K562 (cell line): ENCODE data around the gene SNRPD2. TPM values are rescaled to one million over a fixed set of nuclear protein-coding genes. Genes with fewer than 3 reads are reported as not detected.

ENCODE experiments used
- CBX1 ChIP-seq: sonication (generic); IDR thresholded peaks from 2 replicates; pipeline ENCODE4 v1.6.1; 2016; ENCODE audit warnings: antibody characterized with exemption, low read depth, mild to moderate bottlenecking
- CREB5 ChIP-seq: fragments of 250-450 bp; sonication (Bioruptor Pico); IDR thresholded peaks from 2 replicates; pipeline ENCODE4 v1.5.0; 2020; ENCODE audit warnings: mild to moderate bottlenecking
- DPF2 ChIP-seq: fragments of 450-650 bp; IDR thresholded peaks from 2 replicates; pipeline ENCODE4 v1.6.1; 2016
- E2F4 ChIP-seq: sonication (generic); formaldehyde crosslinking; IDR thresholded peaks from 2 replicates; pipeline ENCODE4 v1.8.0; 2022; ENCODE audit warnings: mild to moderate bottlenecking, low read depth, missing genetic modification reagents
- FOXP1 ChIP-seq: sonication (generic); formaldehyde crosslinking; IDR thresholded peaks from 2 replicates; pipeline ENCODE4 v1.8.0; 2022; ENCODE audit warnings: mild to moderate bottlenecking, missing genetic modification reagents
- HNRNPUL1 ChIP-seq: fragments of 200-400 bp; formaldehyde crosslinking; IDR thresholded peaks from 2 replicates; pipeline ENCODE4 v1.6.1; 2017; ENCODE audit warnings: low read length
- JUNB ChIP-seq: fragments of 450-650 bp; formaldehyde crosslinking; conservative IDR thresholded peaks from 2 replicates; pipeline ENCODE4 v1.4.0; 2020; ENCODE audit warnings: mild to moderate bottlenecking
- MCM5 ChIP-seq: fragments of 450-650 bp; IDR thresholded peaks from 2 replicates; pipeline ENCODE4 v1.6.1; 2016; ENCODE audit warnings: low read depth
- MIER1 ChIP-seq: fragments of 450-650 bp; IDR thresholded peaks from 2 replicates; pipeline ENCODE4 v1.6.1; 2016; ENCODE audit warnings: antibody characterized with exemption, mild to moderate bottlenecking, low read depth
- MTA3 ChIP-seq: fragments of 450-650 bp; formaldehyde crosslinking; IDR thresholded peaks from 2 replicates; pipeline ENCODE4 v1.6.1; 2017; ENCODE audit warnings: mild to moderate bottlenecking, borderline replicate concordance
- NCOA1 ChIP-seq: fragments of 450-650 bp; IDR thresholded peaks from 2 replicates; pipeline ENCODE4 v1.6.1; 2016; ENCODE audit warnings: low read depth
- NCOA6 ChIP-seq: fragments of 450-650 bp; IDR thresholded peaks from 2 replicates; pipeline ENCODE4 v1.6.1; 2017; ENCODE audit warnings: mild to moderate bottlenecking
- POLR3A ChIP-seq: IDR thresholded peaks from 2 replicates; pipeline ENCODE4 v1.6.1; 2011; ENCODE audit warnings: borderline replicate concordance, mild to moderate bottlenecking, moderate library complexity; ENCODE audit not compliant: insufficient read length, insufficient read depth; ENCODE audit errors: extremely low read depth
- PTBP1 ChIP-seq: fragments of 200-400 bp; formaldehyde crosslinking; IDR thresholded peaks from 2 replicates; pipeline ENCODE4 v1.6.1; 2017; ENCODE audit warnings: low read depth, low read length
- SRF ChIP-seq, 2 experiments: fragments of 250-450, 450-650 bp in 1 of 2; sonication (Bioruptor Pico) in 1 of 2; sonication (generic) in 1 of 2; formaldehyde crosslinking; IDR thresholded peaks; 2 replicates each; pipeline versions ENCODE4 v1.5.0 to v1.5.1; 2020 to 2022; ENCODE audit warnings: mild to moderate bottlenecking in 1 of 2, missing genetic modification reagents in 1 of 2
- STAT5B ChIP-seq: fragments of 250-450 bp; sonication (Bioruptor Pico); IDR thresholded peaks from 2 replicates; pipeline ENCODE4 v1.8.0; 2021; ENCODE audit warnings: mild to moderate bottlenecking, inconsistent platforms
- TRIM25 ChIP-seq: fragments of 450-650 bp; IDR thresholded peaks from 2 replicates; pipeline ENCODE4 v1.7.0; 2016; ENCODE audit warnings: borderline replicate concordance
- XRCC3 ChIP-seq: fragments of 450-650 bp; IDR thresholded peaks from 2 replicates; pipeline ENCODE4 v1.6.1; 2017; ENCODE audit warnings: mild to moderate bottlenecking, moderate library complexity
- YY1 ChIP-seq, 3 experiments: IDR thresholded peaks; 2 replicates each; pipeline ENCODE4 v1.6.1; 2011; ENCODE audit warnings: low read length in 2 of 3, mild to moderate bottlenecking in 2 of 3, moderate library complexity in 2 of 3, borderline replicate concordance in 1 of 3, control low read depth in 1 of 3, low read depth in 1 of 3; ENCODE audit not compliant: insufficient read depth in 3 of 3, insufficient replicate concordance in 2 of 3, control insufficient read depth in 1 of 3, insufficient read length in 1 of 3; ENCODE audit errors: extremely low read depth in 1 of 3
- ZNF277 ChIP-seq: fragments of 250-450 bp; sonication (Bioruptor Pico); IDR thresholded peaks from 2 replicates; pipeline ENCODE4 v1.8.0; 2022; ENCODE audit warnings: inconsistent platforms, mild to moderate bottlenecking, moderate library complexity, borderline replicate concordance
- ZNF444 ChIP-seq: fragments of 250-450 bp; sonication (Bioruptor Pico); IDR thresholded peaks from 2 replicates; pipeline ENCODE4 v1.4.0; 2020; ENCODE audit warnings: mild to moderate bottlenecking, moderate library complexity
- ZNF695 ChIP-seq: fragments of 450-650 bp; formaldehyde crosslinking; IDR thresholded peaks from 2 replicates; pipeline ENCODE4 v1.4.0; 2020; ENCODE audit warnings: mild to moderate bottlenecking, moderate library complexity
- polyA plus RNA-seq, 8 experiments: library from polyadenylated mRNA; depleted of rRNA in 4 of 8; stranded (reverse) in 5 of 8; unstranded in 3 of 8; fragments of >200 nt; fragmentation: Nextera tagmentation in 2 of 8; fragmentation: Illumina TruSeq in 1 of 8; extraction: Ambion mirVana in 2 of 8; extraction: Trizol in 1 of 8; gene quantifications; 2 replicates each; pipeline versions ENCODE4 v1.2.1 to v1.2.3, GENCODE V29; 2011 to 2014; ENCODE audit warnings: inconsistent platforms in 1 of 8, missing spikeins in 1 of 8
- total RNA-seq, 7 experiments: library from RNA; depleted of rRNA in 6 of 7; stranded (reverse); fragments of >200 nt in 6 of 7; fragmentation: Illumina TruSeq in 2 of 7; extraction: Trizol in 2 of 7; gene quantifications; 2 replicates each; pipeline versions ENCODE4 v1.2.1 to v1.2.3, GENCODE V29; 2011 to 2021; ENCODE audit warnings: low replicate concordance in 1 of 7

The SNRPD2 gene
- total and polyA plus RNA-seq, 9 of the 15 experiments (the other 6 are each of a cell fraction or from before 2014, with no cell fraction given), result 728 to 4,411 (median 1,029) TPM

GRCh38 chr19:45692187-45693105, 693 bp upstream of the SNRPD2 start, which contains the start of gene QPCTL (continued):
- no peak for TF ChIP-seq ZNF277
- no peak for TF ChIP-seq CREB5 (CRISPR knock-in tag)
- TF ChIP-seq JUNB, result no peak
- no peak for TF ChIP-seq PTBP1
- TF ChIP-seq SRF (CRISPR knock-in tag; IDR thresholded peaks at IDR 0.05), result 0 out of 4 replicates have a peak, but pooled peaks of 1 of the 2 experiments have one; percentile 55
- no peak for TF ChIP-seq STAT5B (CRISPR knock-in tag)
- TF ChIP-seq CBX1, result no peak
- peak; percentile 94; the same call in 1 of the 2 replicates for TF ChIP-seq E2F4
- TF ChIP-seq ZNF444, result no peak
- TF ChIP-seq FOXP1 (CRISPR knock-in tag), result peak; percentile 76; the same call in 1 of the 2 replicates
- TF ChIP-seq NCOA6, result no peak
- TF ChIP-seq ZNF695, result no peak
- no peak for TF ChIP-seq TRIM25
- no peak for TF ChIP-seq HNRNPUL1
- no peak for TF ChIP-seq MCM5
- no peak for TF ChIP-seq DPF2
- TF ChIP-seq MIER1, result no peak
- peak; percentile 41; the same call in 1 of the 2 replicates for TF ChIP-seq MTA3
- TF ChIP-seq POLR3A, result no peak
- TF ChIP-seq XRCC3, result no peak
- peak in 2 of 3 experiments; percentile 69 to 72 for TF ChIP-seq YY1 (IDR thresholded peaks at IDR 0.05; ENCODE audit: borderline replicate concordance in 1 of 3, control insufficient read depth in 1 of 3, extremely low read depth in 1 of 3, insufficient read depth in 3 of 3, insufficient read length in 1 of 3, insufficient replicate concordance in 2 of 3, low read depth in 1 of 3, low read length in 2 of 3)
- TF ChIP-seq NCOA1, result no peak
